AG09309 (cell line): Measurements from ENCODE around the gene AGPAT4.

ENCODE experiments used
- DNase-seq: peaks from one replicate; pipeline ENCODE4 v3.0.0-alpha.2; 2010; ENCODE audit warnings: low read depth
- H3K4me3 ChIP-seq: 2 replicates; pipeline ENCODE4 v1.5.1; 2011; ENCODE audit warnings: mild to moderate bottlenecking, low read depth, low read length, moderate library complexity; ENCODE audit not compliant: control insufficient read depth
- CTCF ChIP-seq: IDR thresholded peaks from 2 replicates; pipeline ENCODE4 v1.5.1; 2011; ENCODE audit warnings: mild to moderate bottlenecking, low read depth, low read length, inconsistent platforms; ENCODE audit not compliant: insufficient read depth, control insufficient read depth; ENCODE audit errors: missing control alignments

Gene AGPAT4

GRCh38 chr6:161104966-161105365, 168.9 kb downstream of the AGPAT4 start:
- peak; percentile 14 for DNase-seq

GRCh38 chr6:161103475-161103874, 170.4 kb downstream of the AGPAT4 start:
- no peak for TF ChIP-seq CTCF
- no peak for DNase-seq
- H3K4me3 ChIP-seq = no peak overlapping the region

More at GRCh38 chr6:161104966-161105365, 168.9 kb downstream of the AGPAT4 start:
- H3K4me3 ChIP-seq = no peak overlapping the region
- no peak for TF ChIP-seq CTCF

- no peak for DNase-seq
- H3K4me3 ChIP-seq = no peak overlapping the region
- TF ChIP-seq CTCF = peak; percentile 13
These were observed 172.3 kb downstream of the AGPAT4 start for GRCh38 chr6:161101517-161101916.

- no peak overlapping the region for H3K4me3 ChIP-seq
- peak; percentile 18 for TF ChIP-seq CTCF
- DNase-seq = no peak
These were observed 173.8 kb downstream of the AGPAT4 start for GRCh38 chr6:161100072-161100471.

GRCh38 chr6:161095916-161096315, 177.9 kb downstream of the AGPAT4 start:
- no peak overlapping the region for H3K4me3 ChIP-seq
- TF ChIP-seq CTCF = no peak
- no peak for DNase-seq

- TF ChIP-seq CTCF = no peak
- H3K4me3 ChIP-seq = no peak overlapping the region
- no peak for DNase-seq
These were observed 178.9 kb downstream of the AGPAT4 start for GRCh38 chr6:161094955-161095354.
